Activated CD8-positive, alpha-beta T cell treated with anti-CD3 and anti-CD28 coated beads for 36 hours (primary cell): ENCODE results near the gene SLC30A5. TPM values are rescaled to one million over a fixed set of nuclear protein-coding genes. Genes with fewer than 3 reads are reported as not detected.
A peak's percentile ranks its signal among the peaks of the same experiment; 100 is the strongest.
"Not testable (repeated sequence)": the region's sequence is repeated elsewhere in the genome, so short reads cannot be mapped to it uniquely, and the experiment has no call there.

Source experiments
- ATAC-seq: fragments of 200-7000 bp; cut with Tn5 transposase; one replicate; pipeline ENCODE4 v1.10.0; 2021; ENCODE audit warnings: mild to moderate bottlenecking, moderate library complexity
- CTCF ChIA-PET: fragments of 350-600 bp; sonication (Branson Sonifier 250); formaldehyde crosslinking; loops from one replicate; lab custom pipeline; 2021; ENCODE audit warnings: antibody characterized with exemption; lab: Charles Lee
- POLR2A ChIA-PET: fragments of 350-600 bp; sonication (Branson Sonifier 250); formaldehyde crosslinking; loops from one replicate; lab custom pipeline; 2021; ENCODE audit warnings: antibody characterized with exemption; lab: Charles Lee
- DNase-seq: peaks from one replicate; pipeline ENCODE4 v3.0.0-alpha.2; 2020
- H3K27ac Mint-ChIP-seq: one replicate; pipeline ENCODE4 v1.8.0; 2021; ENCODE audit warnings: mild to moderate bottlenecking, mixed read lengths
- H3K27me3 Mint-ChIP-seq: one replicate; pipeline ENCODE4 v1.8.0; 2021; ENCODE audit warnings: mixed read lengths
- H3K36me3 Mint-ChIP-seq: one replicate; pipeline ENCODE4 v1.8.0; 2021; ENCODE audit warnings: low read depth, mixed read lengths
- H3K4me1 Mint-ChIP-seq: one replicate; pipeline ENCODE4 v1.8.0; 2021; ENCODE audit warnings: low read depth, mixed read lengths
- H3K4me3 Mint-ChIP-seq: one replicate; pipeline ENCODE4 v1.8.0; 2021; ENCODE audit warnings: mild to moderate bottlenecking, moderate library complexity, mixed read lengths
- H3K9me3 Mint-ChIP-seq: one replicate; pipeline ENCODE4 v1.8.0; 2021; ENCODE audit warnings: mixed read lengths
- intact Hi-C: fragments of 100-400 bp; cut with micrococcal nuclease; formaldehyde crosslinking; loops from one replicate; pipeline ENCODE4 v1.10.0; 2022
- total RNA-seq, 2 experiments: library from RNA; stranded (reverse); gene quantifications; one replicate each; pipeline ENCODE4 v1.2.3, GENCODE V29; 2021
- TF ChIP-seq, protein P1 (sequence below): fragments of 200-600 bp; IDR thresholded peaks from one replicate; pipeline ENCODE4 v1.8.0; 2022; ENCODE audit warnings: antibody characterized with exemption, mild to moderate bottlenecking

Gene SLC30A5
- total RNA-seq, 2 experiments from 2014 or later, result 33.0 to 40.1 TPM

DNA sequence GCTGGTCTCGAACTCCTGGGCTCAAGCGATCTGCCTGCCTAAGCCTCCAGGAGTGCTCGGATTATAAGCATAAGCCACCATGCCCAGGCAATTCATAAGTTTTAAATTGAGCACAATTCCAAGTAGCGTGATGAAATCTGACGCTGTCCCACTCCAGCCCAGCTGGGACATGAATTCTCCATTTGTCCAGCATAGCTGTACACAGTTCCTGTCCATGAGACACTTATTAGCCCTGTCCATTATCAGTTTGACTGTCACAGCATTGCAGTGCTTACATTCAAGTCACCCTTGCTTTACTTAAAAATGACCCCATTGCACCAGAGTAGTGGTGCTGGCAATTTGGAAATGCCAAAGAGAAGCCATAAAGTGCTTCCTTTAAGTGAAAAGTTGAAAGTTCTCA lies 7.6 kb upstream of the SLC30A5 start:
- Mint-ChIP-seq H3K27me3 (no peaks in the 10 kb centered on the region), H3K9me3 (no peaks in the 10 kb centered on the region), H3K4me3 (no peak overlapping the region), H3K4me1 (peaks cover 13% of the 10 kb centered on the region), H3K27ac (no peak overlapping the region), H3K36me3 (no peaks in the 10 kb centered on the region)
- TF ChIP-seq, protein P1, sequence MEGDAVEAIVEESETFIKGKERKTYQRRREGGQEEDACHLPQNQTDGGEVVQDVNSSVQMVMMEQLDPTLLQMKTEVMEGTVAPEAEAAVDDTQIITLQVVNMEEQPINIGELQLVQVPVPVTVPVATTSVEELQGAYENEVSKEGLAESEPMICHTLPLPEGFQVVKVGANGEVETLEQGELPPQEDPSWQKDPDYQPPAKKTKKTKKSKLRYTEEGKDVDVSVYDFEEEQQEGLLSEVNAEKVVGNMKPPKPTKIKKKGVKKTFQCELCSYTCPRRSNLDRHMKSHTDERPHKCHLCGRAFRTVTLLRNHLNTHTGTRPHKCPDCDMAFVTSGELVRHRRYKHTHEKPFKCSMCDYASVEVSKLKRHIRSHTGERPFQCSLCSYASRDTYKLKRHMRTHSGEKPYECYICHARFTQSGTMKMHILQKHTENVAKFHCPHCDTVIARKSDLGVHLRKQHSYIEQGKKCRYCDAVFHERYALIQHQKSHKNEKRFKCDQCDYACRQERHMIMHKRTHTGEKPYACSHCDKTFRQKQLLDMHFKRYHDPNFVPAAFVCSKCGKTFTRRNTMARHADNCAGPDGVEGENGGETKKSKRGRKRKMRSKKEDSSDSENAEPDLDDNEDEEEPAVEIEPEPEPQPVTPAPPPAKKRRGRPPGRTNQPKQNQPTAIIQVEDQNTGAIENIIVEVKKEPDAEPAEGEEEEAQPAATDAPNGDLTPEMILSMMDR, result no peak
- no peak for ATAC-seq
- intact Hi-C loops, result no loop called here
- CTCF ChIA-PET, result no interaction called here
- POLR2A ChIA-PET, result no interaction called here
- DNase-seq, result no peak

DNA sequence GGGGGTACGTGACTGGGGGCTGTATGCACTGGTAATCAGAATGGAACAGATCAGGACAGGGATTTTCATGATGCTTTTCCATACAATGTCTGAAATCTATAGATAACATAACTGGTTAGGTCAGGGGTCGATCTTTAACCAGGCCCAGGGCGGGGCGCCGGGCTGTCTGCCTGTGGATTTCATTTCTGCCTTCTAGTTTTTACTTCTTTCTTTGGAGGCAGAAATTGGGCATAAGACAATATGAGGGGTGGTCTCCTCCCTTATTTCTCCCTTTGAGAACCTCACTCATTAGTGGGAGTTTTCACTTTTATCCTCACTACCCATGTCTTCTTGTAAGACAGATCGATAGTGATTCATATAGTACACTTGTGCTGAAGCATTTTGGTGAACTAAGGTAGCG lies 5.8 kb upstream of the SLC30A5 start:
- H3K9me3 Mint-ChIP-seq, H3K27ac Mint-ChIP-seq, POLR2A ChIA-PET, H3K4me3 Mint-ChIP-seq, H3K36me3 Mint-ChIP-seq, ATAC-seq, intact Hi-C loops, H3K27me3 Mint-ChIP-seq, DNase-seq, CTCF ChIA-PET: not testable (repeated sequence)
- H3K4me1 Mint-ChIP-seq, result peaks cover 14% of the 10 kb centered on the region

DNA sequence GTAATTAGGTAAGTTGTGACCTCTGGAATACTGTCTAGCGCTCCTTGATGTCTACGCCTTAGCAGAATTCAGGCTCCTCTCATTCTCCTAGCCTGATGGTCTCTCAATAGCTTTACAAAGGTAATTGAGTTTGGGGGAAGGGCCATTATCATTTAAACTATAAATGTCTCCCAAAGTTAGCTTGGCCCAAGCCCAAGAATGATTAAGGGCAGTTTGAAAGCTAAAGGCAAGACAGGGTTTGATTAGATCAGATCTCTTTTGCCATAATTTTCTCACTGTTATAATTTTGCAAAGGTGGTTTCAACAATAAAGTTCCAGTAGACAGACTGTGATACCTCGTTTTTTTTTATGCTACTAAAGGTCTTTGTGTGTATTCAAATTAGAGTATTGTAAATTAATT lies 3.7 kb upstream of the SLC30A5 start:
- Mint-ChIP-seq H3K36me3 (no peaks in the 10 kb centered on the region), H3K27ac (no peak overlapping the region)
- POLR2A ChIA-PET, result no interaction called here

DNA sequence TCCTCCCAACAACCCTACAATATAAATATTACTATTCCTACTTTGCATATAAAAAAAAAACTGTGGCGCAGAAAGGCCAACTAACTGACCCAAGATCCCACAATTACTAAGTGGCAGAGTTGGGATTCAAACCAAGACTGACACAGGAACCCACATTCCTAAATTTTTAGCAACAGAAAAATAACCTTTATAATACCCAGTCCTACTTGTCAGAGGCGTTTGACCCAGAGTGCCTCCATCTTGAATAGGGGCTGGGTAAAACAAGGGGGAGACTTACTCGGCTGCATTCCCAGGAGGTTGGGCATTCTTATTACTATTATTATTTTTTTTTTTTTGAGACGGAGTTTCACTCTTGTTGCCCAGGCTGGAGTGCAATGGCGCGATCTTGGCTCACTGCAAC lies 2.0 kb upstream of the SLC30A5 start:
- Mint-ChIP-seq H3K4me3 (no peak overlapping the region), H3K9me3 (no peaks in the 10 kb centered on the region), H3K4me1 (peaks cover 15% of the 10 kb centered on the region), H3K27me3 (no peaks in the 10 kb centered on the region), H3K36me3 (peaks cover 10% of the 10 kb centered on the region), H3K27ac (no peak overlapping the region)
- ChIA-PET CTCF (interaction anchor here (2.3 to 3.6 kb wide), 2 partner anchors 49 kb away, joined by 15 to 16 read pairs; no protein-coding TSS in a partner anchor), POLR2A (no interaction called here)
- intact Hi-C loops, result loop anchor here (10.0 kb wide), 2 partner anchors 243 to 273 kb away; partner anchors contain the start of genes AK6, CCDC125, RAD17 and TAF9
- TF ChIP-seq, protein P1, result no peak
- ATAC-seq, result no peak
- DNase-seq, result no peak

More for the DNA sequence above, 3.7 kb upstream of the SLC30A5 start:
- Mint-ChIP-seq H3K4me3 (no peak overlapping the region), H3K27me3 (no peaks in the 10 kb centered on the region), H3K9me3 (no peaks in the 10 kb centered on the region), H3K4me1 (peaks cover 2% of the 10 kb centered on the region)
- CTCF ChIA-PET, result interaction anchor here (1.0 to 3.6 kb wide), 3 partner anchors 47 to 144 kb away, joined by 3 to 15 read pairs (median 3); partner anchors contain the start of gene CDK7
- no peak for ATAC-seq
- TF ChIP-seq, protein P1, result no peak
- intact Hi-C loops, result loop anchor here (10.0 kb wide), 2 partner anchors 245 to 275 kb away; partner anchors contain the start of genes AK6, CCDC125, RAD17 and TAF9
- no peak for DNase-seq

DNA sequence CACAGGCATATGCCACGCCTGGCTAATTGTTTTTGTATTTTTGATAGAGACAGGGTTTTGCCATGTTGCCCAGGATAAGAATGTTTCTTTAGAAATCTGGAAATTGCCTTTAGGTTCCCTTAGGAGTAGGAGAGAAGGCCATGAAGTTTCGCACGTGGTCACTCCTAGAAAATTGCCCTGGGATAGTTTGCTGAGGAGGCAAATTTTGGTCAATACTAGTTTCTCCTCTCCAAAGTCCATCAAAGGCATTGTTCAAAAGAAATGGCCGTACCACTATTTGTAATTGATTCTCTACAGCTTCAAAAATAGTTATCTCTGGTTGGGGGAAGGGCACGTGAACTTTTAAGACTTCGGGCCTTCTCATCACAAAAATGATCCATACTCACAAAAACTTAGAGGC lies 845 bp upstream of the SLC30A5 start:
- Mint-ChIP-seq H3K36me3 (peaks cover 16% of the 10 kb centered on the region), H3K27me3 (no peaks in the 10 kb centered on the region), H3K27ac (peak overlapping the region; percentile 87), H3K4me3 (no peak overlapping the region), H3K9me3 (no peaks in the 10 kb centered on the region), H3K4me1 (peaks cover 19% of the 10 kb centered on the region)
- ChIA-PET POLR2A (interaction anchor here (0.6 to 1.6 kb wide), 7 partner anchors 9 to 197 kb away, joined by 3 to 7 read pairs (median 4); no protein-coding TSS in a partner anchor), CTCF (interaction anchor here (0.5 to 2.5 kb wide), 26 partner anchors 9 to 287 kb away, joined by 3 to 39 read pairs (median 5); partner anchors contain the start of genes CCDC125, CCNB1, CDK7 and CENPH)
- DNase-seq, result no peak
- ATAC-seq, result no peak
- TF ChIP-seq, protein P1, result no peak
- intact Hi-C loops, result loop anchor here (1.0 to 10.0 kb wide), 3 partner anchors 50 to 272 kb away; partner anchors contain the start of genes AK6, CCDC125, RAD17 and TAF9
